OCI-LY3 (cell line): ENCODE data around the gene FRMPD1.
A peak's percentile ranks its signal among the peaks of the same experiment; 100 is the strongest.
"Not testable (repeated sequence)": the region's sequence is repeated elsewhere in the genome, so short reads cannot be mapped to it uniquely, and the experiment has no call there.

Experiments used
- H2AFZ ChIP-seq: fragments of 200-600, 300-600 bp; shearing (Covaris generic); 2 replicates; pipeline ENCODE4 v1.6.0; 2014; ENCODE audit warnings: antibody characterized with exemption, low read depth, low read length
- H3K27ac ChIP-seq: fragments of 200-600, 300-600 bp; sonication (generic); 2 replicates; pipeline ENCODE4 v1.5.1; 2014; ENCODE audit warnings: mild to moderate bottlenecking, low read length, moderate library complexity, mixed read lengths
- H3K27me3 ChIP-seq: fragments of 200-600, 300-600 bp; sonication (generic); 2 replicates; pipeline ENCODE4 v1.6.1; 2014; ENCODE audit warnings: low read depth, low read length, mixed read lengths
- H3K36me3 ChIP-seq: fragments of 200-600, 300-600 bp; sonication (generic); replicated peaks from 2 replicates; pipeline ENCODE3; 2014; ENCODE audit warnings: low read depth, low read length, mixed read lengths
- H3K4me1 ChIP-seq: fragments of 300-600, 200-600 bp; sonication (generic); 2 replicates; pipeline ENCODE4 v1.6.1; 2014; ENCODE audit warnings: low read length, mixed read lengths
- H3K4me2 ChIP-seq: fragments of 200-600, 300-600 bp; sonication (generic); 2 replicates; pipeline ENCODE4 v1.6.1; 2014; ENCODE audit warnings: low read length, mixed read lengths
- H3K4me3 ChIP-seq: fragments of 300-600, 200-600 bp; sonication (generic); 2 replicates; pipeline ENCODE4 v1.5.1; 2014; ENCODE audit warnings: antibody characterized with exemption, mild to moderate bottlenecking, low read length, moderate library complexity
- H3K79me2 ChIP-seq: fragments of 300-600, 200-600 bp; shearing (Covaris generic); 2 replicates; pipeline ENCODE4 v1.6.1; 2014; ENCODE audit warnings: mild to moderate bottlenecking, low read length, mixed read lengths
- H3K9ac ChIP-seq: fragments of 300-600, 200-600 bp; shearing (Covaris generic); 2 replicates; pipeline ENCODE4 v1.6.0; 2014; ENCODE audit warnings: mild to moderate bottlenecking, low read length, moderate library complexity
- H3K9me3 ChIP-seq: fragments of 200-600, 300-600 bp; shearing (Covaris generic); 2 replicates; pipeline ENCODE4 v1.6.1; 2014; ENCODE audit warnings: low read length, mixed read lengths; ENCODE audit not compliant: insufficient read depth
- H4K20me1 ChIP-seq: fragments of 200-600, 300-600 bp; sonication (generic); 2 replicates; pipeline ENCODE4 v1.6.1; 2016; ENCODE audit warnings: low read length, mixed read lengths; ENCODE audit not compliant: insufficient read depth
- EZH2phosphoT487 ChIP-seq: fragments of 200-600 bp; shearing (Covaris generic); IDR thresholded peaks from 2 replicates; pipeline ENCODE4 v1.6.1; 2018; ENCODE audit warnings: antibody characterized with exemption, mixed run types, low read depth
- TF ChIP-seq, protein P1 (sequence below): fragments of 200-600, 300-600 bp; sonication (generic); IDR thresholded peaks from 2 replicates; pipeline ENCODE4 v1.5.1; 2014; ENCODE audit warnings: antibody characterized with exemption, low read length, low read depth

FRMPD1 gene, protein sequence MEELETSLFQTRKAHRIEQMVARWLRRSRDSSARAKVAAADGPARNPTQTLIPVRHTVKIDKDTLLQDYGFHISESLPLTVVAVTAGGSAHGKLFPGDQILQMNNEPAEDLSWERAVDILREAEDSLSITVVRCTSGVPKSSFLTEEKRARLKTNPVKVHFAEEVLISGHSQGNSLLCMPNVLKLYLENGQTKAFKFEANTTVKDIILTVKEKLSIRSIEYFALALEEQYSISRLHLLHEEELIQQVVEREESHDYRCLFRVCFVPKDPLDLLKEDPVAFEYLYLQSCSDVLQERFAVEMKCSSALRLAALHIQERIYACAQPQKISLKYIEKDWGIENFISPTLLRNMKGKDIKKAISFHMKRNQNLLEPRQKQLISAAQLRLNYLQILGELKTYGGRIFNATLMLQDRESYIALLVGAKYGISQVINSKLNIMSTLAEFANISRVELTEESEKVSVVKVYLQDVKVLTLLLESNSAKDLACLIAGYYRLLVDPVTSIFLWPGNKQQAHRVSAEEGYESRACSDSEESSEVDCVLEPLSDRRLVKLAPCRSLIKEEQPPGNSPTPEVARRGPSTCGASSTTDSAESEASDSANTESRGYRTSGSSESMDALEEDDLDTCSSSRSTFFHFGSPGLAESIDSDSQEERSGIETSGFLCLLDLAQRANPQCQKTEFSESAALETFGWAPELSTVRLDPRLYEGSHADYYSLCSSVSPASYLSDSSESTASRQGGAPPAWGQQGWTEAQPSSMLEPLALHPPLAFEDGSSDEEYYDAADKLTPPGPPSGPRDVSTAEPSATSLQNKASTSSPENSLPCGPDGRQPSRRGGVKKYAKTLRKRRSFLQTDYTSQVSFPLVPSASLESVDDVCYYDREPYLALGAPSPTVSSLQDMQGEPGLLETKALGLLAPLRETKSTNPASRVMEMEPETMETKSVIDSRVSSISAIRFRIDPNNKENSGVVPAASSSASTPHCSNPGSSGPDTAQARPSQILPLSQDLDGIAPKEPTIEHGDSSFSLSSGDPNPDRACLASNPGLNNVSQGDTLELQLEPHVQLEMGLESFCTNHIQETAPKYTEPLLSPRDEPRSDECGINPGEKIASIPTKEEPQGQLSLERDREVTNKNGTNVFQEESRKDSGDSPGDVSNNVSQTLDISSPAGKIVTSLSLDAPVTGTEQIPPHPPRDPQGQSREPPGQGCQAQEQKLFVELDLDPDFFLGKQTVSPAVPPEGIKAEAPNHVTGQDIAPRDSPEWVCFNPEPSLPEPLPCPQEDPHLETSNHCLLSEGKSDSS (N-terminal part only)

DNA sequence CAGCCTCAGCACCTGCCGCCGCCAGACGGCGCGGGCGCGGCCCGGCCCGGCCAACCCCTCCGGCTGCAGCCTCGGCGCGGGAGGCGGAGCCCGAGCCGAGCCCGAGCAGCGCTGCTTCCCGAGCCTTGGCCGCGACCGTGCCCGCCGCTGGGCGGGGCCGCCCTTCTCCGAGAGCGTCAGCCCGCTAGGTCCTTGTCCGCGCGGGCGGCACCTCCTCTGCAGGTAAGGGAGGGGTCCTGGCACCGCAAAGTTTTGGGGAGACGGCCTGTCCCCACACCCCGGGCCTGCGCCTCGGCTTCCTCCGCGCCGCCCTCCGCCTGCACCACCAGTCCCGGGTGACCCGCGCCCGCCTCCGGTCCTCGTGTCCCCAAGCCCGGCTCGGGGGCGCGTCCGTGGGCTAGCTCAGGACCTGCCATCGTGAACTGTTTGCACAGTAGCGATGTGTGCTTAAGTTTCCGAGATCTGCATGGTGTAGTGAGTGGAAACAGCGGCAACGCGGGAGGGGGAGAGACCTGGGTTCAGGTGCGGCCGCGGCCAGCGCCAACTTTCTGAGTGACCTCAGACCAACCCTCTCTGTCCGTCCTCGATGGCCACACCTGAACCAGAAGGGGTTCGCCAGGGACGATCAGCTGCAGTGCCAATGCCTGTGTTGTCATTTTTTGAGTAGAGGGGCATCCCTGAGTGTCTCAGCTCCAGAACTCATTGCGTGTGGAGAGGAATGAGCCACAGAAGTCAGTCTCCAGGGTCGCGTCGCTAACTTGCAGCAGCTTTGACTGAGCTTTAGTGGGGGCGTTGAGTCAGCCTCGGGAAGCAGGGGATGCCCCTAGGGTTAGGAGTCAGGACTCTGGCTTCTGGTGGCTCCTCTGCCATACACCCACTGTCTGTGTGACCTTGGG, at the start of gene FRMPD1:
FRMPD1 (plus strand) TSS at position 82 of the 896 bp plus-strand sequence. CDS start 41,688 bp downstream, outside the sequence.
- Histone ChIP-seq H3K9me3 (no peaks in the 10 kb centered on the region), H3K79me2 (no peaks in the 10 kb centered on the region), H3K4me1 (peaks cover 8% of the 10 kb centered on the region; the same call in 1 of the 2 replicates), H3K4me3 (peak within 1 kb of the TSS; percentile 93), H3K36me3 (no peaks in the 10 kb centered on the region), H3K9ac (peak within 1 kb of the TSS; percentile 58), H2AFZ (peak within 1 kb of the TSS; percentile 98), H3K4me2 (peak within 1 kb of the TSS; percentile 100), H3K27me3 (peaks cover 66% of the 10 kb centered on the region), H3K27ac (no peak within 1 kb of the TSS), H4K20me1 (no peaks in the 10 kb centered on the region; the same call in 1 of the 2 replicates)
- TF ChIP-seq, protein P1, sequence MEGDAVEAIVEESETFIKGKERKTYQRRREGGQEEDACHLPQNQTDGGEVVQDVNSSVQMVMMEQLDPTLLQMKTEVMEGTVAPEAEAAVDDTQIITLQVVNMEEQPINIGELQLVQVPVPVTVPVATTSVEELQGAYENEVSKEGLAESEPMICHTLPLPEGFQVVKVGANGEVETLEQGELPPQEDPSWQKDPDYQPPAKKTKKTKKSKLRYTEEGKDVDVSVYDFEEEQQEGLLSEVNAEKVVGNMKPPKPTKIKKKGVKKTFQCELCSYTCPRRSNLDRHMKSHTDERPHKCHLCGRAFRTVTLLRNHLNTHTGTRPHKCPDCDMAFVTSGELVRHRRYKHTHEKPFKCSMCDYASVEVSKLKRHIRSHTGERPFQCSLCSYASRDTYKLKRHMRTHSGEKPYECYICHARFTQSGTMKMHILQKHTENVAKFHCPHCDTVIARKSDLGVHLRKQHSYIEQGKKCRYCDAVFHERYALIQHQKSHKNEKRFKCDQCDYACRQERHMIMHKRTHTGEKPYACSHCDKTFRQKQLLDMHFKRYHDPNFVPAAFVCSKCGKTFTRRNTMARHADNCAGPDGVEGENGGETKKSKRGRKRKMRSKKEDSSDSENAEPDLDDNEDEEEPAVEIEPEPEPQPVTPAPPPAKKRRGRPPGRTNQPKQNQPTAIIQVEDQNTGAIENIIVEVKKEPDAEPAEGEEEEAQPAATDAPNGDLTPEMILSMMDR, result no peak
- no peak for TF ChIP-seq EZH2phosphoT487

DNA sequence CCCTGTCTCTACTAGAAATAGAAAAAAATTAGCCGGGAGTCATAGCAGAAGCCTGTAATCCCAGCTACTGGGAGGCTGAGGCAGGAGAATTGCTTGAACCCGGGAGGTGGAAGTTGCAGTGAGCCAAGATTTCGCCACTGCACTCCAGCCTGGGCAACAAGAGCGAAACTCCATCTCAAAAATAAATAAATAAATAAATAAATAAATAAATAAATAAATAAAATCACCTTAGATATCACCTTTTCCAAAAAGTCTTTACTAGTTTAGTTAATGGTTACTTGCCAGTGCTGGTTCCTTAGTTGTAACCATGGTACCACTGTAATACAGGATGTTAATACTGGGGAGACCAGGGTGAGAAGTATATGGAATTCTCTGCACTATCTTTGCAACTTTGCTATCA, 48.7 kb upstream of the FRMPD1 start:
- H3K4me2 ChIP-seq, H4K20me1 ChIP-seq, H3K4me3 ChIP-seq, H3K27ac ChIP-seq, H3K9me3 ChIP-seq, H3K36me3 ChIP-seq, H2AFZ ChIP-seq, H3K4me1 ChIP-seq, H3K9ac ChIP-seq, H3K79me2 ChIP-seq: not testable (repeated sequence)
- peaks cover 44% of the 10 kb centered on the region for H3K27me3 ChIP-seq

DNA sequence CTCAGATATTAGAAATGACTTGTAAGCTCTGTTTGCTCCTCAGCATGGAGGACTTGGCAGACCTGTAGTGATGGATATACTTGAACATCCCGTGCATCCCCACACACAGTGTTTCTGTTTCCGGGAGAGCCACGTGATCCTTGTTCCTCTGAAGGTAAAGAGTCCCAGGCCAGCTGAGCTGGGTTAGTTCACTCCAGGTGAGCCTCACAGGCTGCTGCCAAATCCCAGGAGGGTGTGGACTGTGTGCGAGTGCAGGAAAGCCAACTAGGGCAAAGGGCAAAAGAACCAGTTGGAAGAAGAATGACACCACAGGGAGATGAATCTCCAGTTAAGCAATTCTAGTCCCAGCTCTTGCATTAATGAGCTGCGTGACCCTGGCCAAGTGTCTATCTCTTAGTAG, 47.9 kb upstream of the FRMPD1 start:
- Histone ChIP-seq H3K4me3 (no peak overlapping the region), H3K9me3 (no peaks in the 10 kb centered on the region), H3K4me2 (no peak overlapping the region), H2AFZ (no peak overlapping the region), H3K79me2 (no peaks in the 10 kb centered on the region), H3K27ac (no peak overlapping the region), H3K27me3 (peaks cover 47% of the 10 kb centered on the region), H4K20me1 (no peaks in the 10 kb centered on the region), H3K4me1 (no peaks in the 10 kb centered on the region), H3K36me3 (no peaks in the 10 kb centered on the region), H3K9ac (no peak overlapping the region)
- TF ChIP-seq, protein P1, result no peak
- TF ChIP-seq EZH2phosphoT487, result no peak

DNA sequence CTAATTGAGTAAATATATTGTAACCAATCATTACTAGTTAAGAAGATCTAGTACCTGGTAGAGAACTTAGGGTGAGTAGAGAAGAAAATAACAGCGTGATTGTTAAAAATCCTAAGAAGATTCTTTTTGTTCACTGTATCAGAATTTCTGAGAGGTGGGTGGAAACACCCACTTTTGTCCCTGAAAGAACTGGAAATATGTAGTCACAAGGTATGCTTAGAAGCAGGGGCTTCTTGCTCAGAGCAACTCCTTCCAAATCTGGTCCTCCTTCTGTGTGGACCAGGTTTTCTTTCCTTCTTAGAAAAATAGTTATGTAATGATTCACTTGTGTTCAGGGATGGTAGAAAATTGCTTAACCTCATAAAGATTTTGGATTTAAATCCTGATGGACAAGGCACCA, 46.5 kb upstream of the FRMPD1 start:
- no peaks in the 10 kb centered on the region for H3K4me1 ChIP-seq
- H3K9me3 ChIP-seq, result no peaks in the 10 kb centered on the region
- H3K4me2 ChIP-seq, result no peak overlapping the region
- TF ChIP-seq, protein P1, result no peak
- no peak for TF ChIP-seq EZH2phosphoT487
- H3K27ac ChIP-seq, result no peak overlapping the region
- no peaks in the 10 kb centered on the region for H3K79me2 ChIP-seq
- H3K4me3 ChIP-seq, result no peak overlapping the region
- H3K36me3 ChIP-seq, result no peaks in the 10 kb centered on the region
- peaks cover 47% of the 10 kb centered on the region for H3K27me3 ChIP-seq
- H4K20me1 ChIP-seq, result no peaks in the 10 kb centered on the region
- H2AFZ ChIP-seq, result no peak overlapping the region
- H3K9ac ChIP-seq, result no peak overlapping the region
